T-helper 1 cell treated with Interleukin-12 subunit alpha and Interleukin-12 subunit beta and Interleukin-4 antibody, amounts not matched to agents 30 μg/mL and 1 μg/mL, for 36 hours (primary cell): ENCODE results near the gene SERPINA5.

Source experiments
- H3K27ac Mint-ChIP-seq: one replicate; pipeline ENCODE4 v1.8.0; 2021; ENCODE audit warnings: mild to moderate bottlenecking, mixed read lengths
- H3K27me3 Mint-ChIP-seq: one replicate; pipeline ENCODE4 v1.8.0; 2021; ENCODE audit warnings: low read depth, mixed read lengths
- H3K36me3 Mint-ChIP-seq: one replicate; pipeline ENCODE4 v1.8.0; 2021; ENCODE audit warnings: low read depth, mixed read lengths
- H3K4me1 Mint-ChIP-seq: one replicate; pipeline ENCODE4 v1.8.0; 2021; ENCODE audit warnings: low read depth, mixed read lengths
- H3K4me3 Mint-ChIP-seq: one replicate; pipeline ENCODE4 v1.8.0; 2021; ENCODE audit warnings: mild to moderate bottlenecking, moderate library complexity, mixed read lengths
- H3K9me3 Mint-ChIP-seq: one replicate; pipeline ENCODE4 v1.8.0; 2021; ENCODE audit warnings: mixed read lengths

The SERPINA5 gene

GRCh38 chr14:94615254-94615653 is 34.0 kb downstream of the SERPINA5 start:
- H3K27ac Mint-ChIP-seq: no peak overlapping the region
- H3K4me3 Mint-ChIP-seq: no peak overlapping the region
- H3K4me1 Mint-ChIP-seq: no peaks in the 10 kb centered on the region

GRCh38 chr14:94615823-94616570 is 34.8 kb downstream of the SERPINA5 start:
- Mint-ChIP-seq H3K4me1 (no peaks in the 10 kb centered on the region), H3K27me3 (no peaks in the 10 kb centered on the region), H3K27ac (no peak overlapping the region), H3K4me3 (no peak overlapping the region), H3K9me3 (peaks cover 21% of the 10 kb centered on the region), H3K36me3 (no peaks in the 10 kb centered on the region)

More at GRCh38 chr14:94615254-94615653, 34.0 kb downstream of the SERPINA5 start:
- Mint-ChIP-seq H3K9me3 (peaks cover 21% of the 10 kb centered on the region), H3K36me3 (no peaks in the 10 kb centered on the region), H3K27me3 (no peaks in the 10 kb centered on the region)

- Mint-ChIP-seq H3K36me3 (no peaks in the 10 kb centered on the region), H3K9me3 (peaks cover 21% of the 10 kb centered on the region), H3K4me1 (no peaks in the 10 kb centered on the region), H3K4me3 (no peak overlapping the region), H3K27me3 (no peaks in the 10 kb centered on the region), H3K27ac (no peak overlapping the region)
Measured at GRCh38 chr14:94617366-94617941, 36.2 kb downstream of the SERPINA5 start.

- Mint-ChIP-seq H3K27ac (no peak overlapping the region), H3K9me3 (peaks cover 21% of the 10 kb centered on the region), H3K27me3 (no peaks in the 10 kb centered on the region), H3K4me1 (no peaks in the 10 kb centered on the region), H3K4me3 (no peak overlapping the region), H3K36me3 (no peaks in the 10 kb centered on the region)
Measured at GRCh38 chr14:94617988-94618822, 37.0 kb downstream of the SERPINA5 start.

DNA sequence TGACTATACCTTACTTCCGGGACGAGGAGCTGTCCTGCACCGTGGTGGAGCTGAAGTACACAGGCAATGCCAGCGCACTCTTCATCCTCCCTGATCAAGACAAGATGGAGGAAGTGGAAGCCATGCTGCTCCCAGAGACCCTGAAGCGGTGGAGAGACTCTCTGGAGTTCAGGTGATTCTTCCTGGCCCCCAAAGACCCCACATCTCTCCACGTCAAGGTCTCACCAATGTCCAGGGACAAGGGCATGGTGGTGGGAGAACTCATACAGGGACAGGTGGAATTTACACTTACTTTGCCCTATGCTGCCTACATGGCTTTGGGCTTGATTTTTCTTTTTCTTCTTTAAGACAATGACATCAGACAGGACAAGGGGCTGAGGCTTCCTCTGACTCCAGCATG is 38.1 kb downstream of the SERPINA5 start:
- peaks cover 21% of the 10 kb centered on the region for H3K9me3 Mint-ChIP-seq
- H3K36me3 Mint-ChIP-seq: no peaks in the 10 kb centered on the region
- H3K4me1 Mint-ChIP-seq: no peaks in the 10 kb centered on the region
- no peak overlapping the region for H3K27ac Mint-ChIP-seq
- no peaks in the 10 kb centered on the region for H3K27me3 Mint-ChIP-seq
- H3K4me3 Mint-ChIP-seq: no peak overlapping the region

DNA sequence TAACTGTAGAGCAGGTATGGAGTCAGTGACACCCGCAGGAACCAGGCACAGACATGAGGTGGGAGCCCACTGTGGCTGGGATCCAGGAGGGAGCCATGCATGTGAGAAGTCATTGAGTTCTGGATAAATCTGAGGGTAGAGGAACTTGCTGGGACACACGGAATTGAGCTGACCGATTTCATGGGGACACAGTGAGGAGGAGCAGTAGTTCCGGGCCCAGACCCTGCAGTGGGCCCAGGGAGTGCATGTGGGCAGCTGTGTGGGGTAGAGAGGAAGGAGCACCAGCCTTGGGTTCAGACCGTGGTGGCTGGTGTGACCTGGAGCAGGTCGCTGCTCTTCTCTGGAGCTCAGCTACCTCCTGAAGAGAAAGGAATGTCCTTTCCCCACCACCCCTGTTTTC is 39.4 kb downstream of the SERPINA5 start:
- no peak overlapping the region for H3K4me3 Mint-ChIP-seq
- H3K27ac Mint-ChIP-seq: no peak overlapping the region
- H3K27me3 Mint-ChIP-seq: no peaks in the 10 kb centered on the region
- peaks cover 21% of the 10 kb centered on the region for H3K9me3 Mint-ChIP-seq
- no peaks in the 10 kb centered on the region for H3K4me1 Mint-ChIP-seq
- no peaks in the 10 kb centered on the region for H3K36me3 Mint-ChIP-seq

- peaks cover 17% of the 10 kb centered on the region for H3K9me3 Mint-ChIP-seq
- H3K4me3 Mint-ChIP-seq: no peak overlapping the region
- no peaks in the 10 kb centered on the region for H3K36me3 Mint-ChIP-seq
- no peaks in the 10 kb centered on the region for H3K27me3 Mint-ChIP-seq
- H3K4me1 Mint-ChIP-seq: no peaks in the 10 kb centered on the region
- H3K27ac Mint-ChIP-seq: no peak overlapping the region
Measured at GRCh38 chr14:94621358-94622134, 40.3 kb downstream of the SERPINA5 start.

GRCh38 chr14:94622653-94623421 is 41.6 kb downstream of the SERPINA5 start:
- no peaks in the 10 kb centered on the region for H3K4me1 Mint-ChIP-seq
- no peaks in the 10 kb centered on the region for H3K27me3 Mint-ChIP-seq
- no peaks in the 10 kb centered on the region for H3K36me3 Mint-ChIP-seq
- no peak overlapping the region for H3K4me3 Mint-ChIP-seq
- H3K9me3 Mint-ChIP-seq: peaks cover 12% of the 10 kb centered on the region
- no peak overlapping the region for H3K27ac Mint-ChIP-seq

DNA sequence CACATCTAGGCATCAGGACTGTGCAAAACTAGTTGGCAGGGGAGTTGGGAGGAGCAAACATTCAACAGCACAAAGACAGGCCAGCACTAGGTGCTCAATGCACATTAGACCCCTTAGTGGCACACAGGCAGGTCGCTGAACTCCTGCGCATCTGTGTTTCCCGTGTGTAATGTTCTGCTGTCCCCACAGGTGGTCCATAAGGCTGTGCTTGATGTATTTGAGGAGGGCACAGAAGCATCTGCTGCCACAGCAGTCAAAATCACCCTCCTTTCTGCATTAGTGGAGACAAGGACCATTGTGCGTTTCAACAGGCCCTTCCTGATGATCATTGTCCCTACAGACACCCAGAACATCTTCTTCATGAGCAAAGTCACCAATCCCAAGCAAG is 42.2 kb downstream of the SERPINA5 start:
- Mint-ChIP-seq H3K4me1 (no peaks in the 10 kb centered on the region), H3K27me3 (no peaks in the 10 kb centered on the region), H3K4me3 (no peak overlapping the region), H3K36me3 (no peaks in the 10 kb centered on the region), H3K9me3 (peaks cover 7% of the 10 kb centered on the region), H3K27ac (no peak overlapping the region)

- Mint-ChIP-seq H3K36me3 (no peaks in the 10 kb centered on the region), H3K9me3 (peaks cover 1% of the 10 kb centered on the region), H3K4me1 (no peaks in the 10 kb centered on the region), H3K27ac (no peak overlapping the region), H3K27me3 (peaks cover 1% of the 10 kb centered on the region), H3K4me3 (no peak overlapping the region)
Measured at GRCh38 chr14:94623856-94624499, 42.8 kb downstream of the SERPINA5 start.

DNA sequence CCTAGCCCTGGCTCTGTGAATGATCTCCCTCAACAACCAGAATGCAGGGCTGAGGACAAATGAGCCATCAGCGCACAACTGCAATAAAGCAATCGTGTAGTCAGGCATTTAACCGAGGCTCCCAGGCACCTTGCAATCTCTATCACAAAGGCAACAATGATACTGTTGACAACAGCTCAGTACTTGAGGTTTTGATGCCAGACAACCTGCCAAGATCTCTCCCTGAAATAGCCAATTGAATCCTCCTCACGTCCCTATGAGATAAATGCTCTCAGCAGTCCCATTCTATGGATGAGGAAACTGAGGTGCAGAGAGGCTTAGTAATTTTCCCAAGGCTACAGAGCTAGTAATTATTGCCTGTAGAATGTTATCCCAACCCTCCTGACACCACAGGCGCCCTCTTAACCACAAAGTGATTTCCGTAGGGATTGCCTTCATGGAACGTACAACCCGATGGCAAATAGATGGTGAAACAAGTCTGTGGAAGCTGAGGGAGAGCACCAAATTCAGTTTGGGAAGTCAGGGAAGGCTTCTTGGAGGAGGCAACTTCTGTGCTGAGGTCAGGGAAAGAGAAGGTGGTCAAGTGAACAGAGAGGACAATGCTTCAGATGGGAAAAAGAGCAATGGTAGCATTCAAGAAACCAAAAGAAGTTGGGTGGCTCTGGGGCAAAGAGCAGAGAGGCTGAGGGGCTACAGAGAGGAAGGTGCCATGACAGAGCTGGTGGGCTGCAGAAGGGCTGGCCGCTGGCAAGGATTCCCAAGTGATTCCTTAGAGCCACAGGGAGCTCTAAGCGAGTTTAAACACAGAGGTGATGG is 43.5 kb downstream of the SERPINA5 start:
- H3K27me3 Mint-ChIP-seq: peaks cover 5% of the 10 kb centered on the region
- H3K4me3 Mint-ChIP-seq: no peak overlapping the region
- no peak overlapping the region for H3K27ac Mint-ChIP-seq
- no peaks in the 10 kb centered on the region for H3K36me3 Mint-ChIP-seq
- no peaks in the 10 kb centered on the region for H3K9me3 Mint-ChIP-seq
- H3K4me1 Mint-ChIP-seq: no peaks in the 10 kb centered on the region

GRCh38 chr14:94625353-94625635 is 44.1 kb downstream of the SERPINA5 start:
- no peak overlapping the region for H3K4me3 Mint-ChIP-seq

GRCh38 chr14:94628578-94628977 is 47.4 kb downstream of the SERPINA5 start:
- Mint-ChIP-seq H3K36me3 (no peaks in the 10 kb centered on the region), H3K27me3 (peaks cover 5% of the 10 kb centered on the region), H3K9me3 (no peaks in the 10 kb centered on the region), H3K27ac (no peak overlapping the region), H3K4me1 (no peaks in the 10 kb centered on the region), H3K4me3 (no peak overlapping the region)

More at GRCh38 chr14:94625353-94625635, 44.1 kb downstream of the SERPINA5 start:
- no peaks in the 10 kb centered on the region for H3K36me3 Mint-ChIP-seq
- H3K4me1 Mint-ChIP-seq: no peaks in the 10 kb centered on the region
- H3K27me3 Mint-ChIP-seq: peaks cover 5% of the 10 kb centered on the region
- no peak overlapping the region for H3K27ac Mint-ChIP-seq
- H3K9me3 Mint-ChIP-seq: no peaks in the 10 kb centered on the region
